Activated CD8-positive, alpha-beta memory T cell treated with anti-CD3 and anti-CD28 coated beads, Interleukin-2, amount 10 ng/mL, durations not matched to agents 7 days and 5 days (primary cell): ENCODE measurements around the gene PEX14. TPM values are rescaled to one million over a fixed set of nuclear protein-coding genes. Genes with fewer than 3 reads are reported as not detected.

Source experiments
- ATAC-seq: fragments of 150-1000 bp; cut with Tn5 transposase; one replicate; pipeline ENCODE4 v1.10.0; 2021; ENCODE audit warnings: moderate library complexity
- CTCF ChIA-PET: fragments of 350-600 bp; sonication (Branson Sonifier 250); formaldehyde crosslinking; loops from one replicate; lab custom pipeline; 2021; ENCODE audit warnings: antibody characterized with exemption; lab: Charles Lee
- DNase-seq: peaks from one replicate; pipeline ENCODE4 v3.0.0-alpha.2; 2020
- H3K27ac Mint-ChIP-seq: one replicate; pipeline ENCODE4 v1.8.0; 2021; ENCODE audit warnings: mild to moderate bottlenecking, mixed read lengths
- H3K27me3 Mint-ChIP-seq: one replicate; pipeline ENCODE4 v1.8.0; 2021; ENCODE audit warnings: mixed read lengths
- H3K36me3 Mint-ChIP-seq: one replicate; pipeline ENCODE4 v1.8.0; 2021; ENCODE audit warnings: mild to moderate bottlenecking, mixed read lengths
- H3K4me1 Mint-ChIP-seq: one replicate; pipeline ENCODE4 v1.8.0; 2021; ENCODE audit warnings: mixed read lengths
- H3K4me3 Mint-ChIP-seq: one replicate; pipeline ENCODE4 v1.8.0; 2021; ENCODE audit warnings: mild to moderate bottlenecking, moderate library complexity, mixed read lengths
- H3K9me3 Mint-ChIP-seq: one replicate; pipeline ENCODE4 v1.8.0; 2022; ENCODE audit warnings: low read depth, mixed read lengths
- total RNA-seq, 2 experiments: library from RNA; stranded (reverse); gene quantifications; one replicate each; pipeline ENCODE4 v1.2.3, GENCODE V29; 2021

PEX14 gene
- total RNA-seq, 2 experiments from 2014 or later: 24.4 to 27.5 TPM

- no peaks in the 10 kb centered on the region for H3K9me3 Mint-ChIP-seq
These were observed 42.9 kb downstream of the PEX14 start for GRCh38 chr1:10517677-10517982.

DNA sequence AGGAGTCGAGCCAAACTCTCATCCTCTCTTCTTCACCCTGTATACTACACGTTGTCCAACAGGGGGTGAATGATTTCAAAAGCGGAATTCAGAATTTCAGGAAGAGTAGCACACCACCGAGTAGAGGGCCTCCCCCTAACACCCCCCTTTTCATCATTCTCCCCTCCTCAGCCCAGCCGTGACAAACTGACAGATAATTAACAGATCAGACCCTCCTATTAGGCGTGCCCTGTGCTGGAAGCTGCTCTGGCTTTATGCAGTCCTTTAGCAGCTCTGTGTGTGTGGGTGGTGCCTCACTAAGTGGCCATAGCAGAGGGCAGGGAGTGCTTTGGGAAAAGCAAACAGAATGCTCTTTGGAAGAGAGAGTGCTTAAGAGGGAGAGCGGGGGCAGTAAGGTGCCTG is 44.3 kb downstream of the PEX14 start:
- H3K27ac Mint-ChIP-seq: no peak overlapping the region
- CTCF ChIA-PET: interaction anchor here (0.8 to 1.2 kb wide), 2 partner anchors 24 to 27 kb away, joined by 3 read pairs; no protein-coding TSS in a partner anchor
- peaks cover 15% of the 10 kb centered on the region for H3K36me3 Mint-ChIP-seq
- ATAC-seq (no peak), DNase-seq (no peak)
- H3K4me3 Mint-ChIP-seq: no peak overlapping the region
- H3K4me1 Mint-ChIP-seq: peaks cover 50% of the 10 kb centered on the region
- H3K9me3 Mint-ChIP-seq: no peaks in the 10 kb centered on the region
- H3K27me3 Mint-ChIP-seq: no peaks in the 10 kb centered on the region

More at GRCh38 chr1:10517677-10517982, 42.9 kb downstream of the PEX14 start:
- Mint-ChIP-seq H3K4me1 (peaks cover 59% of the 10 kb centered on the region), H3K27ac (no peak overlapping the region), H3K4me3 (no peak overlapping the region), H3K36me3 (peaks cover 11% of the 10 kb centered on the region), H3K27me3 (no peaks in the 10 kb centered on the region)
- no peak for ATAC-seq
- CTCF ChIA-PET: interaction anchor here (0.7 to 1.7 kb wide), 2 partner anchors 9 to 283 kb away, joined by 4 to 7 read pairs; no protein-coding TSS in a partner anchor
- DNase-seq: no peak

DNA sequence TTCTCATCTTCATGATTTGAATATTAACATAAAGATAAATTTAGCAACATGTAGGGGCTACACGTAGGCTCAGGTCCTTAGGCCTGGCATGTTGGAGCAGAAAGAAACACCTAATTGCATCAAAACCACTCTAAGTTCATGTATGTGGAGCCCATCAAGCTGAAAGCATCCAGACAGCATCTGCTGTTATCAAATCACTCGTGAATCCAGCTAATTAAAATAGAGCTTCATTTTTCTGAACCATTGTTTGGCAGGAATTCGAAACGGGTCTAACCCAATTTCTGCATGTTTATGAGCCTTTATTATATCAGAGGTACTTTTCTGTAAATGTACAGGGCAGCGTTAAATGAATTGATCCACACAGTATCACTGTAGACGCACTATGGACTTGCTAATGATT is 45.7 kb downstream of the PEX14 start:
- no peak overlapping the region for H3K27ac Mint-ChIP-seq
- CTCF ChIA-PET: interaction anchor here (1.0 to 1.2 kb wide), 2 partner anchors 13 to 347 kb away, joined by 3 to 5 read pairs; no protein-coding TSS in a partner anchor
- ATAC-seq: no peak
- no peak overlapping the region for H3K4me3 Mint-ChIP-seq
- peaks cover 15% of the 10 kb centered on the region for H3K36me3 Mint-ChIP-seq
- H3K27me3 Mint-ChIP-seq: no peaks in the 10 kb centered on the region
- peaks cover 46% of the 10 kb centered on the region for H3K4me1 Mint-ChIP-seq
- no peaks in the 10 kb centered on the region for H3K9me3 Mint-ChIP-seq
- no peak for DNase-seq

DNA sequence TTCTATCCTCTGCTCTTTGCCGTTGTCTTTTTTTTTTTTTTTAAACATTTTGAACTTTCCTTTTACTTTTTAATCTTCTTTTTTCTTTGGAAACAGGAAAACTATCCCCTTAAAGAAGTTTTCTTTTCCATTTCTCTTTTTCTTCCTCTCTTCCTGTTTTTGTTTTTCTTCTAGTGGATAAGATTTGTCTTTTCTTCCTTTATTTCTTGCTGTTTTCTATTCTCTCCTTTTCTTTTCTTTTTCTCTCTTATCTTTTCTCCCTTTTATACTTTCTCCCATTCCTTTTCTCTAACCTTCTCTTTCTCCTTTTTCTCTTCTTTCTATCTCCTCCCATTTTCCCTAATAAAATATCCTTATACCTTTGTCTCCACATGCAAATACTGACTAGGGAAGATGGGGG is 46.2 kb downstream of the PEX14 start:
- Mint-ChIP-seq H3K27me3 (no peaks in the 10 kb centered on the region), H3K4me3 (no peak overlapping the region), H3K36me3 (peaks cover 15% of the 10 kb centered on the region), H3K9me3 (no peaks in the 10 kb centered on the region), H3K27ac (no peak overlapping the region), H3K4me1 (peaks cover 41% of the 10 kb centered on the region)
- CTCF ChIA-PET: interaction anchor here (0.9 to 5.2 kb wide), 5 partner anchors 10 to 389 kb away, joined by 3 to 21 read pairs (median 5); no protein-coding TSS in a partner anchor
- ATAC-seq: no peak
- no peak for DNase-seq

DNA sequence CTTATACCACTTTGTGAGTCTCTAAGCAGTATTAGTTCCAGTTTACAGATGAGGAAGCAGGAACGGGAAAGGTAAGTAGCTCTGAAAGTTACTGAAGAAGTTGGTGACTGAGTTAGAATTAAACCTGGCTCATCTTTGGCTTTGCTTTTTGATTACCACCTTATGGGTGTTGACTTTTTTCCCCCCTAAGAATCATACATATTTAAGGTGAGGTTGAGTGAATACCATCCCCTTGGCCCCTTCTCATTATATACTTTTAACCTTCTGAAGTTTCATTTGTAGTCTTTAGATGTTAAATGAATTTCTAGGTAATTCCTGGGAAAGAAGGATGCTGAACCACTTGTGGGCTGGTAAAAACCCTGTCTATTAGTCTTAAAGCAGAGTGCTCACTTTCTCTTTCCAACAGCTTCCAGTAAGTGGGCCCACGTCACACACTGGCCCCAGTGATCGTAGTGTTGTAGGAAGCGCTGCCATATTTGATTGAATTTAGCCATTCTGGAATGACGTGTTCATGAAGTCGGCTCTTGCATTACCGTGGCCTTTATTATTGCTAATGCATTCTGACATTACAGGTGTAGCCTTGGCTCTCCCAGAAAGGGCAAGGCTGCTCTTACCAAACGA is 46.9 kb downstream of the PEX14 start:
- DNase-seq: no peak
- Mint-ChIP-seq H3K36me3 (peaks cover 15% of the 10 kb centered on the region), H3K4me1 (peaks cover 36% of the 10 kb centered on the region), H3K27ac (no peak overlapping the region), H3K4me3 (no peak overlapping the region), H3K27me3 (no peaks in the 10 kb centered on the region), H3K9me3 (no peaks in the 10 kb centered on the region)
- peak; percentile 20 for ATAC-seq
- CTCF ChIA-PET: interaction anchor here (0.7 to 5.2 kb wide), 6 partner anchors 8 to 388 kb away, joined by 3 to 24 read pairs (median 4); no protein-coding TSS in a partner anchor

DNA sequence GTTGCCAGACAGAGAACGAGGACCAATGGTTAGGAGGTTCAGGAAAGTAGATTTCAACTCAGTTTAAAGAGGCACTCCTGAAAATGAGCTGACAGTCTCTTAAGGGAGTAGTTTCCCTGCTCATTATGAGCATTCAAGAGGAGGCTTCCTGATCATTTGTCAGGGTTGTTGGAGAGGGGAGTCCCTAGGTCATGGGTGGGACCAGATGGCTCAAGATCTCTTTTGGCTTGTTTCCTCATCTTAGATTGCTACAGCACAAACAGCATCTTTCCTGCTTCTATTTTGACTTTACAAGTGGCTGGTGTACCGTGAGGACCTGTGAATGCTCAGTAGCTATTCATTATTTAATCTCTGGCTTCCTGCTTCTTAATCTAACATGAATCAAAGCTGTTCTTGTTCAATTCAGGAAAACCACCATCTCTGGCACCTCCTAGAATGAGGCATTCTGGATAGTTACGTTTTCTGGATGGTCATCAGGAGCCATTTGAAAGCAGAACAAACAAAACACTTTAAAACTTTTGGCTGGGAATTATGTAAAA is 47.6 kb downstream of the PEX14 start:
- Mint-ChIP-seq H3K9me3 (no peaks in the 10 kb centered on the region), H3K36me3 (peaks cover 12% of the 10 kb centered on the region), H3K4me1 (peaks cover 32% of the 10 kb centered on the region), H3K27me3 (no peaks in the 10 kb centered on the region), H3K4me3 (no peak overlapping the region), H3K27ac (no peak overlapping the region)
- ATAC-seq (no peak), DNase-seq (no peak)
- CTCF ChIA-PET: interaction anchor here (4.5 to 5.2 kb wide), 2 partner anchors 15 to 28 kb away, joined by 21 to 24 read pairs; no protein-coding TSS in a partner anchor

- Mint-ChIP-seq H3K27me3 (no peaks in the 10 kb centered on the region), H3K9me3 (no peaks in the 10 kb centered on the region), H3K4me3 (no peak overlapping the region), H3K4me1 (peaks cover 32% of the 10 kb centered on the region), H3K36me3 (peaks cover 10% of the 10 kb centered on the region), H3K27ac (no peak overlapping the region)
- no peak for DNase-seq
- CTCF ChIA-PET: interaction anchor here (1.3 to 5.2 kb wide), 4 partner anchors 15 to 31 kb away, joined by 3 to 24 read pairs (median 13); no protein-coding TSS in a partner anchor
- ATAC-seq: peak; percentile 53
These were observed 50.5 kb downstream of the PEX14 start for GRCh38 chr1:10525208-10525607.

GRCh38 chr1:10528066-10529014 is 53.6 kb downstream of the PEX14 start:
- peaks cover 7% of the 10 kb centered on the region for H3K4me1 Mint-ChIP-seq
- no peaks in the 10 kb centered on the region for H3K27me3 Mint-ChIP-seq
- H3K9me3 Mint-ChIP-seq: no peaks in the 10 kb centered on the region
- H3K36me3 Mint-ChIP-seq: peaks cover 8% of the 10 kb centered on the region
- no peak for ATAC-seq
- no peak for DNase-seq
- no peak overlapping the region for H3K27ac Mint-ChIP-seq
- no peak overlapping the region for H3K4me3 Mint-ChIP-seq
- CTCF ChIA-PET: interaction anchor here (1.1 to 1.4 kb wide), 4 partner anchors 16 to 162 kb away, joined by 3 to 4 read pairs (median 4); no protein-coding TSS in a partner anchor

DNA sequence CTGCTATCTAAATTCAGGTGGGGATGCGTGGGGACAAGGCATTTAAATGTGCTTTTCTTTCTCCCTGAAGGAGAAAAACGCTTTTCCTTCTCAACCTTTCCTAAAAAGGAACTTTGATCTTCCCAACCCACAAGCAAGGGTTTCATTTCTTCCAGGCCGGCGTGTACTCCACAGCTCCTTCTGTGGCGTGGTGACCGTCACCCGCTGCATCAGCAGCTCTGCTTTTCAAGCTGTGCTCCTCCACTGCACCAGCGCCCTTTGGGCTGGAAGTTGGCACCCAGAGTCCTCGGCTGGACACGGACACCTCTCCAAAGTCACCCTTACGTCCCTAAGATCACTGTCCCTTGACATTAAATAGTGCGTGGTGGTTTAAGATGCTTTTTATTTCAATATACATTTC is 54.3 kb downstream of the PEX14 start:
- ATAC-seq (no peak), DNase-seq (no peak)
- Mint-ChIP-seq H3K36me3 (peaks cover 6% of the 10 kb centered on the region), H3K4me1 (peaks cover 7% of the 10 kb centered on the region), H3K27ac (no peak overlapping the region), H3K27me3 (no peaks in the 10 kb centered on the region), H3K4me3 (no peak overlapping the region), H3K9me3 (no peaks in the 10 kb centered on the region)
- CTCF ChIA-PET: interaction anchor here (1.4 kb wide), 2 partner anchors 16 to 161 kb away, joined by 3 to 4 read pairs; no protein-coding TSS in a partner anchor

DNA sequence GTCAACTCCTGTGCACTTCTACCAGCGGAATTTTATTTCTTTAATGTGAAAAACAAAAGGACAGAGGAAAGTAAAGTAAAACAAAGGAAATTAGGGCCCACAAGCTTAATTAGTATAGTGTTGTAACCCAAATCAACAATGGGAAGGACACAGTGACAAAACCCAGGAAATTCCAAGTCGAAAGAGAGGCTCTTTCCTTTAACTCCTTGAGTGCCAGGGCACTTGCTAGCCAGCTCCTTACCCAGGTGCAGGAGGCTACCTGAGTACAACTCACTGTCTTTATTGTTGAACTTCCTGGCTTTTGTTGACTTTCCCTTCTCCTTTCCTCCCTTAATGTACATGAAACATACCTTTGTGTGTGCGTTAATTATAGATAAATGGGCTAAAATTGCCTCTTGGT is 55.0 kb downstream of the PEX14 start:
- Mint-ChIP-seq H3K4me3 (no peak overlapping the region), H3K9me3 (no peaks in the 10 kb centered on the region), H3K4me1 (peaks cover 9% of the 10 kb centered on the region), H3K27ac (no peak overlapping the region), H3K27me3 (no peaks in the 10 kb centered on the region), H3K36me3 (peaks cover 1% of the 10 kb centered on the region)
- DNase-seq: no peak
- ATAC-seq: no peak
- CTCF ChIA-PET: no interaction called here

GRCh38 chr1:10530281-10530740 is 55.6 kb downstream of the PEX14 start:
- Mint-ChIP-seq H3K27ac (no peak overlapping the region), H3K9me3 (no peaks in the 10 kb centered on the region), H3K36me3 (peaks cover 1% of the 10 kb centered on the region), H3K27me3 (no peaks in the 10 kb centered on the region), H3K4me3 (no peak overlapping the region), H3K4me1 (peaks cover 4% of the 10 kb centered on the region)
- DNase-seq (no peak), ATAC-seq (no peak)
- CTCF ChIA-PET: no interaction called here

DNA sequence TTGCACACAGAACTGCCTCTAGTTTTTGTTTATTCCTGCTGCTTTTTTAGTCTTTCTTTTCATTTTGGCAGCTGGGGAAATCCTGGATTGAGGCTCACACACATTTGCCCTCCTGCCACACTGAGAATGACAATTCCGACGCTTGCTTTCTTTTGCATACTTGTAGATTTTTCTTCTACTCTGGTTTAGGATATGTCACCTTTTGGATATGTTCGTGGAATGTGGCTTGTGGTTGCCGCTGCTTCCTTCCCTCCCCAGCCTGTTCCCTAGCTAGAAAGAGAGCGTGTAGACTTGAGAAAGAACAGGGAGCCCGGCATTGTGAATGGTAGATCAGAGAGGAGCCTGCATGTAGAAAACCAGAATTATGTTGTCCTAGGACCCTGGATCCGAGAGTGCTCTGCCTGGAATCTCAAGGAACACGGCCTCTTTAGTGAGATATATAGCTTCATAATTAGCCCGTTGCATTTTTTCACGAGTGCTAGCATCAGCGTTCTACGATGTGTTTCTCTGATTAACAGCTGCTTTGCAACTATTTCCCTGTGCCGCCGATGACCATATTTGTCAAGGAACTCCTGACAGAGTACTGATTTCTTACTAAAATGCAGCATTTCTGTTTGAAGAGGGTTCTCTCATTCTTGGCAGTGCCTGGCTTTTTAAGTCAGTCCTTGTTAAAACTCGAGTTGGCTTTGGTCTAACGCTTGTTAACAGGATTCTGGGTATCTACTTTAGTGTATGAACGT is 56.2 kb downstream of the PEX14 start:
- H3K4me3 Mint-ChIP-seq: no peak overlapping the region
- peaks cover 4% of the 10 kb centered on the region for H3K4me1 Mint-ChIP-seq
- no peak for ATAC-seq
- H3K27ac Mint-ChIP-seq: no peak overlapping the region
- peaks cover 1% of the 10 kb centered on the region for H3K36me3 Mint-ChIP-seq
- no peaks in the 10 kb centered on the region for H3K9me3 Mint-ChIP-seq
- H3K27me3 Mint-ChIP-seq: no peaks in the 10 kb centered on the region
- CTCF ChIA-PET: no interaction called here
- DNase-seq: no peak
